GM12892 (cell line): Measurements from ENCODE around the gene RAB29.

Experiments
- DNase-seq: peaks from one replicate; pipeline ENCODE4 v3.0.0; 2011; ENCODE audit not compliant: insufficient read length
- FAIRE-seq: peaks from 2 replicates; lab custom pipeline; 2011; peaks lifted over from hg19 to GRCh38; lab: Jason Lieb, UNC
- POLR2A ChIP-seq: IDR thresholded peaks from 2 replicates; pipeline ENCODE4 v1.6.1; 2011; ENCODE audit warnings: low read depth, low read length, control low read depth
- POLR2AphosphoS5 ChIP-seq: IDR thresholded peaks from 2 replicates; pipeline ENCODE4 v1.6.1; 2011; ENCODE audit warnings: low read depth, low read length, control low read depth
- TAF1 ChIP-seq: IDR thresholded peaks from 2 replicates; pipeline ENCODE4 v1.6.1; 2011; ENCODE audit warnings: low read depth, mild to moderate bottlenecking, control low read depth, low read length, borderline replicate concordance

RAB29 gene

GRCh38 chr1:205792961-205793673 lies 17.8 kb upstream of the RAB29 start:
- FAIRE-seq (no peak), DNase-seq (no peak)
- no peak for TF ChIP-seq POLR2A

GRCh38 chr1:205792481-205792881 lies 17.2 kb upstream of the RAB29 start:
- no peak for FAIRE-seq
- TF ChIP-seq POLR2A (no peak), TAF1 (no peak), POLR2AphosphoS5 (no peak)
- no peak for DNase-seq

GRCh38 chr1:205791568-205792180 lies 16.4 kb upstream of the RAB29 start:
- DNase-seq (peak; percentile 62), FAIRE-seq (peak; percentile 81)
- TF ChIP-seq POLR2A (no peak), TAF1 (no peak), POLR2AphosphoS5 (no peak)

- DNase-seq = no peak
- no peak for FAIRE-seq
- no peak for TF ChIP-seq TAF1
- TF ChIP-seq POLR2AphosphoS5 = no peak
- no peak for TF ChIP-seq POLR2A
Measured at GRCh38 chr1:205787287-205787916, 12.1 kb upstream of the RAB29 start.

GRCh38 chr1:205786601-205787000 lies 11.3 kb upstream of the RAB29 start:
- TF ChIP-seq POLR2A (no peak), POLR2AphosphoS5 (no peak), TAF1 (no peak)
- no peak for DNase-seq
- FAIRE-seq = no peak

GRCh38 chr1:205785446-205785845 lies 10.2 kb upstream of the RAB29 start:
- TF ChIP-seq POLR2A (no peak), POLR2AphosphoS5 (no peak), TAF1 (no peak)
- DNase-seq (no peak), FAIRE-seq (no peak)

GRCh38 chr1:205783904-205784303 lies 8.6 kb upstream of the RAB29 start:
- no peak for FAIRE-seq
- TF ChIP-seq POLR2A = no peak
- TF ChIP-seq POLR2AphosphoS5 = no peak
- no peak for TF ChIP-seq TAF1
- no peak for DNase-seq

- FAIRE-seq = no peak
- no peak for DNase-seq
- TF ChIP-seq POLR2A (no peak), TAF1 (no peak), POLR2AphosphoS5 (no peak)
Measured at GRCh38 chr1:205783433-205783795, 8.1 kb upstream of the RAB29 start.

- TF ChIP-seq POLR2AphosphoS5 = no peak
- TF ChIP-seq TAF1 = no peak
- TF ChIP-seq POLR2A = no peak
- no peak for FAIRE-seq
- no peak for DNase-seq
Measured at GRCh38 chr1:205782627-205783432, 7.5 kb upstream of the RAB29 start.

- no peak for TF ChIP-seq POLR2A
- no peak for TF ChIP-seq POLR2AphosphoS5
- TF ChIP-seq TAF1 = no peak
- FAIRE-seq = no peak
- no peak for DNase-seq
Measured at GRCh38 chr1:205780335-205780734, 5.1 kb upstream of the RAB29 start.

- TF ChIP-seq TAF1 = no peak
- no peak for FAIRE-seq
Measured at GRCh38 chr1:205777994-205778393, 2.7 kb upstream of the RAB29 start.

GRCh38 chr1:205775717-205776056 lies 405 bp upstream of the RAB29 start:
- FAIRE-seq (no peak), DNase-seq (no peak)
- TF ChIP-seq POLR2A = no peak
- no peak for TF ChIP-seq TAF1
- TF ChIP-seq POLR2AphosphoS5 = no peak

More at GRCh38 chr1:205777994-205778393, 2.7 kb upstream of the RAB29 start:
- no peak for DNase-seq
